HG03097 (cell line): ENCODE data around the gene GYPB.
"Not testable (repeated sequence)": the region's sequence is repeated elsewhere in the genome, so short reads cannot be mapped to it uniquely, and the experiment has no call there.

ENCODE experiments used
- ATAC-seq: cut with Tn5 transposase; IDR thresholded peaks from one replicate; pipeline ENCODE4 v1.9.1; 2021; ENCODE audit not compliant: unreplicated experiment, low FRiP score

GYPB gene

DNA sequence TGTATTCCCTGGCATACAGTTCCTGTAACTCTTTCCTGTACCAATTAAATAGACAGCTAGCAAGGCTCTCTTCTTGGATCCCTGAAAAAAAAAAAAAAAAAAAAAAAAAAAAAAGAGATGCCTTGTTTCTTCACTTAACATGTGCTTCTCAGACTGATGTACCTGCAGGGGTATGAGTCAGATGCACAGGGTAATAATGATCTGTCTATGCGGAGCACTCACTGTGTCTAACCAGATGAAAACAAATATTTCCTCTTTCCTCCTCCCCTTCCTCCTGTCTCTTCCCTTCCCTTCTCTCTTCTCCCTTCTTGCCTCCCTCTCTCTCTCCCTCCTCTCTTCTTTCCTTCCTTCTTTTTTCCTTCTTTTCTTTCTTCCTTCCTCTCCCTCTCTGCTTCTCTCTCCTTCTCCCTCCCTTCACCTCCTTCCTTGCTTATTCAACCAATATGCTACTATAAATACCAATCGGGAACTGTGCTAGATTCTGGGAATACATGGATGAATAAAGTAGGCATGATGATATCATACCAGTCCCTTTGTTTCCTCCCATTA lies 3.0 kb downstream of the GYPB start:
- not testable (repeated sequence) for ATAC-seq

DNA sequence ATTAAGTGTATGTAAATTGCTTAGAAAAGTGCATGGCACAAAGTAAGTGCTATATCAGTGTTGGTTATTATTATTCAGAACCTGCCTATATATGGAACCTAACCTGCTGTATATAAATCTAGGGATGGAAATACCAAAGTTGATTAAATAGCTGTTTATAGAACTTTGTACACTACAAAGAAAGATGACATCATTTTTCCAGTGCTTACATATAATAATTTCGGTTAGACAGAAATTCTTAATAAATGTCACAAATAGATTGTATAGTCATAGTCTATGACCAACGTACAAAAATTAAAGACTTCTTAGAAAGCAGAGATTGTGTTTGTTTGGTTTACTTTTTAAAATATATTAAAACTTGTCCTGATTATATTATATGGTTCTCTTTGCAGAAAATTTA lies 4.4 kb downstream of the GYPB start:
- no peak for ATAC-seq

DNA sequence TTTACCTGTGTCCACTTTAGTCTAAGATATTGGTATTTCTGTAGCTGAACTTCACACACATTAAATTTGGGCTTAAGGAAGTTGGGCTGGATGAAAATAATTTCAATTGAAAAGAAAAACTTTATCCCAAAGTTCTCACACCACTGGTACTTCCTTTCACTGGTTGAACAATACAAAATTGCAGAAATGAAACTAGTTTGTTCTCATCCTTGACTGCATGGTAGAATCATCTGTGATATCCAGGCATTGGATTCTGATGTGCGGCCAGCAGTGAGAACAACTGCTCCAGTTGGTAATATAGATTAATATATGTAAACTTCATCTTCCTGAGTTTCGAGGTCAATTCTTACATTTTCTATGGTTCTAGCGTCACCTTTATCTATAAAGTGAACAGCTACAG lies 10.6 kb downstream of the GYPB start:
- not testable (repeated sequence) for ATAC-seq

DNA sequence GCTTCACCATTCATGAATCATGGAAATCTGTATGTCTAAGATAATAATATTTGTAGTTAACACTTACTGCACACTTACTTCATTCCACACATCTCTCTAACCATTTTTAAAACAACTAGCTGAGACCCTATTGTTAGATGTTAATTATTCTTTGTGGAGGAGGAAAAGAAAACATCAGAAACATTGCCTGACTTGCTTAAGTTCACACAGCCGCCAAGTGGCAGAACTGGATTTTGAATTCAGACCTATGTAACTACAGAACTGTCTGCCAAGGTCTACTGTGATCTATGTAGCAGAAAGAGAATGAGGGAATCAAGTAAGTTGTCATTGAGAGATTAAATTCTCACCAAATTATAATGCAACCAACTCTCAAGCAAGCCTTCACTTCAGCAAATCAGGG lies 11.2 kb downstream of the GYPB start:
- ATAC-seq, result not testable (repeated sequence)

DNA sequence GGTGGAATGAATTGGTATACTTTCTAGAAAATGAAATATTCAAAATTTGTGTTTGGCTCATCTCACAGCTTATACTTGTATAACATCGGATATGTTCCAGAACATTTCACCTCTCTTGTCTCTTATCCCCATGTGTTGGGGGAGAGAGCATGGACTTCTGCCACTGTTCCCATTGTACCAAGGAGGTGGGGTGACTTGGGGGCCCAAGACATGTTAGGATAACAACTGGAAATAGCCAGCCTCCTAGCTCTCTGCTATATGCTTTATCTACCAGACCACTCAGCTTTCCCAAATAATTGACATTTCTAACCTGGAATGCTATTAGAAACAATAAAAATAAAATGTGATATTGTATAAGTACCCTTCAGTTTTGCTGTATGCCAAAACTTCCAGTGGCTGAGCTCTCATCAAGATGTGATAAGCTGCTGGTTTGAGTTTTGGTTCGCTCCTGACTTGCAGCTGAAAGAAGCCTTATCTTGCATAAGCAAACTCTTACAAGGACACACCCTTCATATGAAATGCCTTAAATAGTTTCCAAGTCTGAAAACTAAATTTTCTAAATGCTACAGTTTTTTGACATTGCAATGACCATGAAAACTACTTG lies 12.9 kb downstream of the GYPB start:
- not testable (repeated sequence) for ATAC-seq

DNA sequence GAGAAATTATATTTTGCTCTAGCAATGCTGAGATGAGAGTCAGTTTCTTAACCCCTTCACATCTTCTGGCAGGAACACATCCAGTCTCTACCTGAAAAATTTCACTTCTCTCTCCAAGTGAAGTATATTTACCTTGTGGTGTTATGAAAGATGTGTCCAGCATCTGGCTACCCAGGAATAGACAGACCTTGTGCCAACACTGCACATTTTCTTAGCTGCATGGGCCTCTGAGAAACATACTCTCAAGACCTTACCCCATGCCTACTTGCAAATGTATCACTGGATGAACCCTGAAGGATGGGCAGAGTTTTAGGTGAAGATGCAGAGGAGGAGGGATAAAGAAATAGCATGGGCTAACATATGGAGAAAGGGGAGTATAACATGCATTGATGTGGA lies 13.6 kb downstream of the GYPB start:
- ATAC-seq, result not testable (repeated sequence)

DNA sequence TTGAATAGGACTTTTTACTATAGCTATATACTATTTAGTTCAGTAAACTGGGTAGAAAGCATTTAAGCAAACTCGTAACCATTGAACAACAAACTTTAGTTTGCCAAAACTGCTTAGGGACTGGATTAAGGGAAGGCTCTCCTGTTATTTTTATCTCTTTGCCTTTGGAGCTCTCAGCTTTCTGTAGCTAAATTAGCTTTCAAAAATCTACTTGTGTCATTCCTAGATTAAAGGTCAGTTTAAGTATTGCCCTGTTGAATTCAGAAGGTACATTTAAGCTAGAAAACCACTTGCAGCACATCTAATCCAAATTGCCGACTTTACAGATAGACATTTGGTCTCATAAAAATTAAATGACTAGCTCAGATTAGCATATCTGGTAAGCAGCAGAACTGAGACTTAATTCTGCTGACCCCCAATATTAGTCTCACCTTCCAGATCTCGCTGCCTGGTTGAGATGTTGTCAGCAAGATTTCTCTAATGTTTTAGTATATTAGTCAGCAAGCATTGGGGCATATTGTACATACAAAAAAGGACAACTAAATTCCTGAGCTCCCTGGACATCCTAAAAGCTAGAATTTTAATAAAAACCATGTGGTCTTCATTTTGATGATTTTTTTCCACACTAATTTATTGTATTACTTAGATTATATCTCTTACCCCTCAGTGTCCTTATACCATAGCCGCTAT lies 14.2 kb downstream of the GYPB start:
- ATAC-seq, result not testable (repeated sequence)

DNA sequence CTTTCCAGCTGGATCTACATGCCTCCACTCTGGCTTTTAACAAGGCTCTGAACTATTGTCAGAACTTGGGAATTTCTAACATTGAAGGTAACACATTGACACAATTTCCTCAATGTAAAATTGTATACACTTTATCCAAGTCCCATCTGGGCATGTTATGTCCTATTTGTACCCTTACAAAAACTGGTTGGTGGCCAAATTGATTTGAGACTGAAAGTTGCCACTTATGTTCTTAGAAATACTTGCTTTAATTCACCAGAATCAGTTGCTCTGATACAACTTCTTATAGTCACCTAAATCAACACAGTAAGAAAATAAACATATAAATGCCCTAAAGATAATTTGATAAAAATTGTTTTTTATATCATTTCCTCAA lies 15.3 kb downstream of the GYPB start:
- not testable (repeated sequence) for ATAC-seq

DNA sequence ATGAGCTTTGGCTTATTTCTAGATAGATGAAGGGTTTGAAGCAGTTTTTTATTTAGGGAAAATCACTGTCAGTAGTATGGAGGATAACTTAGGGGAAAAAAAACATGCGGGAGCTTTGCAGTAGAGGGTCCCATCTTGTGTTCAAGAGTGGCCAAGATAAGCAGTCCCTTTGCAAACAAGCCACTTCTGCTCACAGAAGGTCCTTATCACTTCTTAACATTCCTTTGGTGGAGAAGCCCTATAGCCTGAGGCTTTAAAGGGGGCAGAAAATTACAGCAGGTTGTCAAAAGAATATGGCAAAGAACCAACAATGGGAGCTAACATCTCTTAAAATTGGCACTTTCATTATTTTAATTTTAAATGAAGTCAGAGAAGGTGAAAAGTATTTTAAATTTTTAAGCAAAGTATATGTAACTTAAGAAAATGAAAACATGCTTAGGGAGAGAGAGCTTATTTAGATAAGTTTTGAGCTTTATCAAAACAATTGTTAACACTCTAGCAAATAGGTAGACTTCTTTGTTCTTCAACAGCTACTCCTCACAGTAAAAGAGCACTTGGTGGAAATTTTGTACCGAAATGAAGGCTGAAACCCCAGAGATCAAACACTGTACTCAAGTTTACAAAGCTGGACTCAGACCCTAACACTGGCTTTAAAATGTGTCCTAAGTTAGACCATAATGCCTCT lies 15.8 kb downstream of the GYPB start:
- ATAC-seq, result not testable (repeated sequence)

DNA sequence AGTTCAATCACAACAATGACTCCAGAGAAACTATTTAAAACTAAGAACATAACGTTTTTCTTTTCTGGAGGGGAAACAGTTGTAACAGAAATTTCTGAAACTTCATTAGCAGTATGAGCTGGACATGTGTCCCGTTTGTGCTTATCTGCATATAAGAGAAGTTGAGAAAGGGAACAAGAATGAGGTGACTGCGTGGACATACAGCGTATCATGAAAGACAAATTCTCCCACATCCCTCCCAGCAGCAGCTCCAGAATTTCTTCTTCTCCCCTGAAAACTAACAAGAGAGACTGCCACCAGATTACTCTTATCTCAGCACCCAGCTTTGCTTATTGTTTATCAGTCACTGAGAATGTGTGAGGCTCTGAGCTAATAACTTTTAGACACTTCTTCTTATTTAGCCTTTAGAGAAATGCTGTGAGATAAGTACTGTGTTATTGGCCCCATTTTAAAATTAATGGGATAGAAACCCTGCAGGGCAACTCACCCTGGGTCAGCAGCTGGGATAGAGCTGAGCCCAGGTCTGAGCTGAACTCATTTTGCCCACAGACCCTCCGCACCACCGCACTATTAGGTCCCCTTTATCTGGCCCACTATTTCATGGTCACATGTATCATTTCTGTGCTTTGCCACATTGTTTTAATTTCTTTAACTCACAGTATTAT lies 18.7 kb downstream of the GYPB start:
- not testable (repeated sequence) for ATAC-seq

DNA sequence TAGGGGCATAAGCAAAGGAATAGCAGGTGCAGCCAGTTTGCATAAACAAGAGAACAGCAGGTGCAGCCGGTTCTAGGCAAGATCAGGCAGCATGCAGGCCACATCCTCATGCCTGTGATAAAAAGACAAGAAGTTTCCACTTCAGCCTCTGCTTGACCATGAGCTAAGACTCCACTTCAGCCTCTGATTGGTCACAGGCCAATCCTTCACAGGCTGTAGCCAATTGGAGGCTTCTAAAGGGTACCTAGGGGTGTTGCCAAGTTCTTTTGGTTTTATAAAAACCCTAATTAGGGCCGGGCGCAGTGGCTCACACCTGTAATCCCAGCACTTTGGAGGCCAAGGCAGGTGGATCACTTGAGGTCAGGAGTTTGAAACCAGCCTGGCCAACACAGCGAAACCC lies 23.0 kb downstream of the GYPB start:
- not testable (repeated sequence) for ATAC-seq

DNA sequence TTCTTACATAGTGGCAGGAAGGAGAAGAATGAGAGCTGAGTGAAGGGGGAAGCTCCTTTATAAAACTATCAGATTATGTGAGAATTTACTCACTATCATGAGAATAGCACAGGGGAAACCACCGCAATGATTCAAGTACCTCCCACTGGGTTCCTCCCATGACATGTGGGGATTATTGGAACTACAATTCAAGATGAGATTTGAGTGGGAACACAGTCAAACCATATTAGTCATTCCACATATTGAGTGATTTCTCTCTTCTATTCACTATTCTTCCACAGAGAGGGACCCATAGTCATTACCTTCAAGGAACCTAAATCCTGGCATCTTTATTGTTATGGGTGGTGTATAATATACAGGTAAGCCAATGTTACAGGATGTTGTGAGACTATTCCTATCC lies 27.4 kb downstream of the GYPB start:
- not testable (repeated sequence) for ATAC-seq

DNA sequence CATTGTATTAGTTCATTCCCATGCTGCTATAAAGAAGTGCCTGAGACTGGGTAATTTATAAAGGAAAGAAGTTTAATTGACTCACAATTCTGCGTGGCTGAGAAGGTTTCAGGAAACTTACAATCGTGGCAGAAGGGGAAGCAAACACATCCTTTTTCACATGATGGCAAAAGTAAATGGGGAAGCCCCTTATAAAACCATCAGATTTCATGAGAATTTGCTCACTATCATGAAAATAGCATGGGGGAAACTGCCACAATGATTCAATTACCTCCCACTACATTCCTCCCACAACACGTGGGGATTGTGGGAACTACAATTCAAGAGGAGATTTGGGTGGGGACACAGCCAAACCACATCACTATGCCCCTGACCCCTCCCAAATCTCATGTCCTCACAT lies 28.5 kb downstream of the GYPB start:
- not testable (repeated sequence) for ATAC-seq

DNA sequence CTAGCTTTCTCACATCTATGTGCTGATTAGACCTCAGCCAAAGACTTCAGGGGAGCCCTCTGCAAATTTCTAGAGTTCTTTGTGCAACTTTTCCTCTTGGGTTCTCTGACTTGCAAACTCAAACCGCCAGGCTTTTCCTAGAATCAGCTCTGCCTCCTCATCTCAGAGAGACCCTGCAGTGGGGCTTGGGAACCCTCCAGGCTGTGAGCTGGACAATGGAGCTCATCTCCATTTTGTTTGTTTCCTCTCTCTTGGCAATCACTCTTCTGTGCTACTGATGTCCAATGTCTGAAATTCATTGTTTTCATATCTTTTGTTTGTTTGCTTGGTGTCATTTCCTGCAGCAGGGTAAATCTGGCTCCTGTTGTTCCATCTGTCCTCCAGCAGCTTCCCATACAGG lies 33.0 kb downstream of the GYPB start:
- no peak for ATAC-seq

DNA sequence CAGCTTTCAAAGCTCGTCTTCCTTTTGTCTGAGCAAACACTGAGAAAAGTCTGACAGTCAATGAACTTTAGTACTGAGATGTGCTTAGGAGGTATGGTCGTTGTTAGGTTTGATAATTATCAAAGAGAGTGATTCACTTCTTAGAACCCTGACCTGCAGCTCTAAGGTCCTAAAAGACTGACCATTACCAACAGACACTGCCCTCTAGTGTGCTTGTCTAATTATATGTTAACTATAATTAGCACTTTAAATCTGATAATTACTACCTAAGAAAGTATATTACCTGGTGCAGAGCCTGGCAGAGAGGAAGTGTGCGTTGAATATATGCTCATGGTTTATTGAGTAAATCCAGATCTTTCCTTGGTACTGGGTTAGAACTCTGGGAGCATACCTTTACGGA lies 38.4 kb downstream of the GYPB start:
- ATAC-seq, result not testable (repeated sequence)

DNA sequence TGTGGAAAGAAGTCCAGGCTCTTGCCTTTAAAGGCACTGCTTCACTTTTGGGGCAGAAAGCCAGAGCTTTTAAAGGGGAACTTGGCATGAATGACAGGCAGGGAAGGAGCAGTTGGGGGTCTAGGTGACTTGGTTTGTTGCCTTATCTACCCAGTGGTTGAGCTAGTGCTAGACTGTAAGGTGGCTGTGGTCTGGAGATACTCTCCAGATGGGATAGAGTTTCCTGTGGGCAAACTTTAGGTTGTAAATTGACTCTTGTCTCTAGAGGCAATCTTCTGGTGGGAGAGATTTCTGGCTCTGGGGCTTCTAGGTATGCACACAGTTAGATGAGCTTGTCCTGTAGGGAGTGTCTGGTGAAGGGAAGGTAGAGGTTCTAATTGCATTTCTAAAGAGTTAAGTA lies 43.7 kb downstream of the GYPB start:
- ATAC-seq, result not testable (repeated sequence)

DNA sequence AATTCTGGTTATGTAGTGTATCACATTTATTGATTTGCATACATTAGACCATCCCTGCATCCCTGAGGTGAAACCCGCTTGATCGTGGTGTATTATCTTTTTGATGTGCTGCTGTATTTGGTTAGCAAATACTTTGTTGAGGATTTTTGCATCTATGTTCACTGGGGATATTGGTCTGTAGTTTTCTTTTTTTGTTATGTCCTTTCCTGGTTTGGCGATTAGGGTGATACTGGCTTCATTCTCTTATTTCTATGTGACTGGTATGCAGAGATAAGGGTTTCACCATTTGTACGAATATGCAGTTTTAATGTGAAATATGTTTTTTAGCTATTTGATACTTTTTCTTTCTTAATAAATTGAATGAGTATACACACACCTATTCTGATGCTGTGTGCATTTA lies 45.2 kb downstream of the GYPB start:
- ATAC-seq, result not testable (repeated sequence)

DNA sequence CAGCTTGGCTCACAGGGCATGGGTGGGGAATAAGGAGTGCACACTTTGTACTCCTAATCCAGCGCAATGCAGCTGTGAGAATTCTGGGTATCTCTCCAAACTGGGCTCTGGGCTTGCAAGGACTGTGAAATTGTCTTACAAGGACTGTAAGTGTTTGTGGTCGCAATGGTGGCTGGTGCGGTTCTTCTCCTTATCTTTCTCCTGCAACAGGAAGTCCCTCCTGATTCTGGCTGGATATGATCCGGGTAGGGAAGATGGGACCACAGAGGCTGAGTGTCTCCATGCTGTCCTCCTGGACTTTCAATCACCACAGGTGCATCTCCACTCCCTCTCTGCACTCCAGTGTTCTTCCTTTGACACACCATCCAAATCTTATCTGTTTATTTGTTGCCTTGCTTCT lies 58.1 kb downstream of the GYPB start:
- no peak for ATAC-seq

DNA sequence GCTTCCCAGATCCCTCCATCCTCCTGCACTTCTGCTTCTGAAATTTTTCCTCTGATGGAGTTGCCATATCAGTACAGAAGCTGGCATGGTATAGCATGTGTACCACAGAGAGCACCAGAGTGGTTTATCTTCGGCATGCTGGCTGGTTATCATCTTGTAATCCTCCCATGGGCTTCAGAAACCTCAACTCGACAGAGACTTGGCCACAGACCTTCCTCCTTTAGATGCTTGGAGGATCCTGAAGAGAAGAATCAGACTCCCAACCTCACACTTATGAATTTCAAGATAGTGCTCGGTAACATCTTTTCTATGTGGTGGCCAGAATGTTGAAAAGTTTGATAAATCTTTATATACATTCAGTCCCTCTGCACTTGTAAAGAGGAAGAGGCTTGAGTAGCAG lies 63.9 kb downstream of the GYPB start:
- ATAC-seq, result not testable (repeated sequence)

DNA sequence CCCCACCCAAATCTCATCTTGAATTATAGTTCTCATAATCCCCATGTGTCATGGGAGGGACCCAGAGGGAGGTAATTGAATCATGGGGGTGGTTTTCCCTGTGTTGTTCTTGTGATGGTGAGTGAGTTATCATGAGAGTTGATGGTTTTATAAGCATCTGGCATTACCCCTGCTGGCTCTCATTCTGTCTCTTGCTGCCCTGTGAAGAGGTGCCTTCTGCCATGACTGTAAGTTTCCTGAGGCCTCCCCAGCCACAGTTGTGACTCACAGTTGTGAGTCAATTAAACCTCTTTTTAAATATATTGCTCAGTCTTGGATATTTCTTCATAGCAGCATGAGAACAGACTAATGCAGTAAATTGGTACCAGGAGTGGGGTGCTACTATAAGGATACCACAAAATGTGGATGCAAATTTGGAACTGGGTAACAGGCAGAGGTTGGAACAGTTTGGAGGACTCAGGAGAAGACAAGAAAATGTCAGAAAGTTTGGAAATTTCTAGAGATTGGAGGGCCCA lies 67.7 kb downstream of the GYPB start:
- not testable (repeated sequence) for ATAC-seq

DNA sequence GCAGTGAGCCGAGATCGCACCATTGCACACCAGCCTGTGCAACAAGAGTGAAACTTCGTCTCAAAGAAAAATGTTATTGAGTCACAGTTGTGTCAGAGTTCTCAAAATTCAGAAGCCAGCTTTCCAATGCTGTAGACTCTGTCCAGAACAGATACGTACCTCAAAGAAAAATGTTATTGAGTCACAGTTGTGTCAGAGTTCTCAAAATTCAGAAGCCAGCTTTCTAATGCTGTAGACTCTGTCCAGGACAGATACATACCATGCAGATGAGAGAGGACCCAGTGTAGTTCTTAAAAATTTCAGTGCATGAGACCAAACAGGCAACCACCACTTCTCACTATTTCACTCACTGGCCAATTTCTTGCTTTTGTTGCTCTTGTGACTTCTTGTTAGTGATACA lies 68.2 kb downstream of the GYPB start:
- not testable (repeated sequence) for ATAC-seq
